Occipital lobe (tissue), 2 donors: ENCODE data around the gene TRMT61B. TPM values are rescaled to one million over a fixed set of nuclear protein-coding genes. Genes with fewer than 3 reads are reported as not detected.
A peak's percentile ranks its signal among the peaks of the same experiment; 100 is the strongest.

ENCODE experiments used
- DNase-seq: peaks from one replicate; lab custom pipeline; 2025; lab: John Stamatoyannopoulos, UW
- total RNA-seq: library from RNA; depleted of rRNA; stranded (reverse); fragments of >200 nt; gene quantifications from one replicate; pipeline ENCODE4 v1.2.3, GENCODE V29; 2014

Gene TRMT61B
- total RNA-seq, result 42.0 TPM

- peak; percentile 94 for DNase-seq
Observed at GRCh38 chr2:28870146-28870891, at the start of gene TRMT61B. Gene TRMT61B, minus strand, starts transcription at chr2:28870309. Its CDS starts 32 bp downstream, at chr2:28870277.

- no peak for DNase-seq
Observed at GRCh38 chr2:28915939-28916338, 45.8 kb upstream of the TRMT61B start.

DNA sequence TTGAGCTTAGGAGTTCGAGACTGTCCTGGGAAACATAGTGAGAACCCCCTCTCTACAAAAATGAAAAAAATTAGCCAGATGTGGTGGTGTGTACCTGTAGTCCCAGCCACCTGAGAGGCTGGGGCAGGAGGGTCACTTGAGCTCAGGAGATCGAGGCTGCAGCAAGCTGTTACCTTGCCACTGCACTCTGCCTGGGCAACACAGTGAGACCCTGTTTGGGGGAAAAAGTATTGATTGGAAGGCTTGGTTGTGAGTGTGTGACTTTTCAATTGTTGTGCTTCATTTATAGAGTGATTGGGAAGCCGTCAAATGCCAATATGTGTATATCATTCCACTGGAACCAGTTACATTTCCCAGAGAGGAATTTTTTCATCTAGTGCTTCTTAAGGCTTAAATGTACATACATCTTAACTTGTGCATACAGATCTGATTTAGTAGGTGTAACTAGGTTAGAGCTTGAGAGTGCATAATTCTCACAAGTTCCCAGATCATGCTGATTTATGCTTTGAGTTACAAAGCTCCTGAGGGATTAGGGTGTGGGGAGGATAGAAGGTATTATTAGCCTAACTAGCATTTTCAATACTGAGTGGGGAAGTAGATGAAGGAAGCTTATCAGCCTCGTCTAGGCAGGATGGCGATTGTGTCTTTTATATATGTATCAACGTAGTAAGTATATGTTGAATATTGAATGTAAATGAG, 39.7 kb upstream of the TRMT61B start:
- DNase-seq, result no peak

GRCh38 chr2:28908172-28908571, 38.1 kb upstream of the TRMT61B start:
- DNase-seq, result no peak

- no peak for DNase-seq
Observed at GRCh38 chr2:28906821-28907220, 36.7 kb upstream of the TRMT61B start.

GRCh38 chr2:28906376-28906775, 36.3 kb upstream of the TRMT61B start:
- DNase-seq, result no peak

GRCh38 chr2:28905533-28905932, 35.4 kb upstream of the TRMT61B start:
- DNase-seq, result no peak

DNA sequence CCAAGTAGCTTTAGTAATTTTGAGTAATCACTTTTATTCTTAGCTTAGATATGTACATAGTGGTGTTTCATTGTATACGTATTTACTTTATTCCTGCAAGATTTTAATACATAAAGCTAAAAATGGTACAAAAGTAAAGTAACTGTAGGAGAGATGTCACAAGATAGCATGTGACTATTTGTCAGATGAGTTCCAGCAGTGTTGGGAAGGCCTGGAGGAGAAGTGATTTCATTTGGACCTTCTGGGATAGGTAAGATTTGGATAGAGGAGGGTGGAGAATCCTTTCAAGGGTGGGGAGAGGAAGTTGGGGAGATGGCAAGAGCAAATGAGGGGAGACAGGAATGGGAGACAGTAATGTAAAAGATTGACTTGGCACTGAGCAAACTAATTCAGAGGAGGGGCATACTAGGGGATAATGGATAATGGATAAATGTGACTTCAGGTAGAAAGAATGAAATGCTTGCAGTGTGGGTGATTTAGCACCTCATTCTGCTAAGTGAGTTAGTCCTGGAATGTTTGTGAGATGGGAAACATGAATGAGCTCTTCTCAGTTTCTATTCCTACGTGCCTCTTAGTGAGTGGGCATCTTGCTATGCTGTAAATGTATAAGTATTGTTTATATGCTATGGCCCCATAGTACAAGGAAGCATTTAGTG, 34.8 kb upstream of the TRMT61B start:
- no peak for DNase-seq

DNA sequence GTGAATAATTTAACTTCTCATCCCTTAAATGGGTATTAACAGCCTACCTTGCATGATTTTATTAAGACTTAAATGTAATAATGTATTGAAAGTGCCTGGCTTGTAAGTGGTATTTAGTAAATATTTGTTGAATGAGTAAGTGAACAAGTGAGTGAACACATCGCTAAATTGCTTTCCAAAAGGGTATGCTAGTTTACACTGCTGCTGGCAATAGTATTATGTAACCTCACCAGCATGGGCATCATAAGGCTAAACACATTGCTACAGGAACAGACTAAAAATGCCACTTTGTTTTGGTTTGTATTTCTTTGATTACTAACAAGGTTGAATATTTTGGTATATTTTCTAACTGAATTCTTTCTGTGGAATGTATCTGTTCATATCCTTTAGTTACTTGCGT, 34.2 kb upstream of the TRMT61B start:
- no peak for DNase-seq

DNA sequence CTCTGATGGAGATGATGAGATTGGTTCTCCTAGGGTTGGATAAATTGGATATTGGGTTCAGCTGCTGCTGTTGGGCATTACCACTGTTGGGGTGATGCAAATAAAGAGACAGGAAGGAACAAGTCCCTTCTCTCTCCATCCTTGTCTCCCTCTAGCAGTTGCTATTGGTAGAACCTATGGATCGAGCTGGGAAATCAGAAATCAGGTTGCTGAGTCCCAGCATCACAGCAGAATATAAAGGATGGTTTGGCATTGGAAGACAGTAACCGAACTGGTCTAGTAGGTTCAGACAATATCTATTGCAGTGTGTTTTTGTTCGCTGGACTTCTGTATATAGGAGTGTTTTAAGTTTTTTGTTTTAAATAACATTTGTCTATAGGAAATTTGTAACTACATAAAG, 32.5 kb upstream of the TRMT61B start:
- DNase-seq, result no peak

GRCh38 chr2:28901841-28902240, 31.7 kb upstream of the TRMT61B start:
- no peak for DNase-seq

GRCh38 chr2:28901202-28901601, 31.1 kb upstream of the TRMT61B start:
- DNase-seq, result no peak

DNA sequence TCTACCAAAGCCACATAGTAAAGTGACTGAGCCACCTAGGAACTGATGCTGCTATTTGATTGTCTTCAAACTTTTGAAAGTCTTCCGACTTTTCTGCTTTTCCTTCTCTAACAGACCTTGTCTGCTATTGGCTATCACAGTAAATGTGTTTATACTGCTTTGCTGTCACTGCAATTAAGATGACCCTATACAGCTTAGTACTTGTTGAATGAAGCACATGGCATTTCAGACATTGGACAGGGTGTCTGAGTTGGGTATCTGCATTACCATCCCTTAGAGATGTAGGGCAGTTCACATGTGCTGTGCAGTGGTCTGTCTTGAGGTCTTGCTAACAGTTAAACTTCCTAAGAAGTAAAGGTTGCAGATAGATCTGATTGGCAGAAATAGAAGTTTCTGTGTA, 27.9 kb upstream of the TRMT61B start:
- no peak for DNase-seq

DNA sequence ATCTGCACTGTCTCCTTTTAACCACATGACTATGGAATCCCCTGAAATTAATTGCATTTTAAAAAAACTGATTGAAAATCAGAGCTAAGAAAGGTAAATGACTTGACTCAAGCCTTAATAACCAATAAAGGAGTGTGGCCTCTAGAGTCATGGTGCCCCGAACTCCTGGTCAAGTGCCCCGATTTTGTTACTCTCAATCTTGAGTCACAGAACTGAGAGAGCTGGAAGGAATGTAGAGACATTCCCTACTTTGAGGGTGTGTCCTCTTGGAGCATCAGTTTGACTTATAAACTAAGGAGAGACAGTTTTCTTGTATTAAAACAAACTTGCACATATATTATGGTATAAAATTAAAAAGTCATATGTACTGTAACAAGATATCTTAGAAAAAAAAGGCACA, 26.8 kb upstream of the TRMT61B start:
- DNase-seq, result no peak

DNA sequence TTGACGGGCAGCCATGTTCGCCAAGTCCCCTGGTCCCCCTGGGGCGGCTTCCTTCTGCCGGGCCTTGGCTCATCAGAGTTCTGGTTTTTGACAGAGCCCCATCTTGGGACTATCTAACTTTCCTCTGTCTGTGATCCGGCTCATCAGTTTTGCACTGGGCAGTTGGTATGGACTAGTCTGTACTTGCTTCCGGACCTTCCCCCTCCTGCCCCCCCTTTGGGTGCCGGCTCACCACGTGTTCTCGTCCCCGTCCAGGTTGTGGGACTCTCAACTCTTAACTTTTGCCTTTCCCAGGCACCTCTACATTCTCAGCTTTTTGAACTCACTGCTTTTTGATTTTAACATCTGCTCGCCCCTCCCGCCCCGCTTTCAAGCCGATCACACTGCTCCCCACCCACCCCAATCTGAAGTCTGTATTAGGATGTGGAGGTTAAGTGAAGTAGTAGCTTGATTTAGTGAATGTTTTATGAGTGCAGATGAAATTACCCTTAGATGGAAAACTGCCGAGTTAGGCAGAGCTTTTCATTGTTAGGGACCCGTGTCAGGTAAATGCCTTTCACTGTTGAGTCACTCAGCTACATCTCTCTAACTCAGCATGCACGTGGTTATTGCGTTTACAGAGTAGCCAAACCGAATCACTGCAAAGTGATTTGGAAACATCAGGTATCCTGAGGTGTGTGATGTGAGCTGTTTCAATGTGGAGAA, 25.2 kb upstream of the TRMT61B start:
- DNase-seq, result no peak

- DNase-seq, result peak; percentile 95
Observed at GRCh38 chr2:28894470-28895188, 24.5 kb upstream of the TRMT61B start, which contains the start of gene WDR43. Gene WDR43, plus strand, starts transcription at chr2:28894667. Its CDS starts 32 bp downstream, at chr2:28894699.

DNA sequence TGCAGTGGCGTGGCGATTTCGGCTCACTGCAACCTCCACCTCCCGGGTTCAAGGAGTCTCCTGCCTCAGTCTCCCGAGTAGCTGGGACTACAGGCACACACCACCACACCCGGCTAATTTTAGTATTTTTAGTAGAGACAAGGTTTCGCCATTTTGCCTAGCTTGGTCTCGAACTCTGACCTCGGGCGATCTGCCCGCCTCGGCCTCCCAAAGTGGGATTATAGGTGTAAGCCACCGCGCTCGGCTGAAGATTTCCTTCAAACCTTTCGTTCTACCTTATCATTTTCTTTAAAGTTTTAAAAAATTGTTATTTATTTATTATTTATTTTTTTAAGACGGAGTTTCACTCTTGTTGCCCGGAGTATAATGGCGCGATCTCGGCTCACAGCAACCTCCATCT, 23.4 kb upstream of the TRMT61B start:
- DNase-seq, result no peak

GRCh38 chr2:28880193-28880592, 10.1 kb upstream of the TRMT61B start:
- DNase-seq, result no peak

DNA sequence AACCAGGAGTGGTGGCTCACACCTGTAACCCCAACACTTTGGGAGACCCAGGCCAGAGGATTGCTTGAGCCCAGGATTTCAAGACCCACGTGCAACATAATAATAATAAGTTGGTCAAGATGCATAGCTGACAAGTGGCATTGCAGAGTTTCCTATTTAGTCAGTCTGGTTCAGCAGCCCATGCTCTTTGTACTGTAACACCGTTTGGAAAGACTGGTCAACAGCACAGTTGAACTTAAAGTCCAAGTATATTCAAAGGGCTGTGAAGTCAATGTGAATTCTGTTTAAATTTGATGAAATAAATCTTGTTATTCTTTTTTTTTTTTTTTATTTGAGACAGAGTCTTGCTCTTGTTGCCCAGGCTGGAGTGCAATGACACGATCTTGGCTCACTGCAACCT, 1.5 kb upstream of the TRMT61B start:
- no peak for DNase-seq

DNA sequence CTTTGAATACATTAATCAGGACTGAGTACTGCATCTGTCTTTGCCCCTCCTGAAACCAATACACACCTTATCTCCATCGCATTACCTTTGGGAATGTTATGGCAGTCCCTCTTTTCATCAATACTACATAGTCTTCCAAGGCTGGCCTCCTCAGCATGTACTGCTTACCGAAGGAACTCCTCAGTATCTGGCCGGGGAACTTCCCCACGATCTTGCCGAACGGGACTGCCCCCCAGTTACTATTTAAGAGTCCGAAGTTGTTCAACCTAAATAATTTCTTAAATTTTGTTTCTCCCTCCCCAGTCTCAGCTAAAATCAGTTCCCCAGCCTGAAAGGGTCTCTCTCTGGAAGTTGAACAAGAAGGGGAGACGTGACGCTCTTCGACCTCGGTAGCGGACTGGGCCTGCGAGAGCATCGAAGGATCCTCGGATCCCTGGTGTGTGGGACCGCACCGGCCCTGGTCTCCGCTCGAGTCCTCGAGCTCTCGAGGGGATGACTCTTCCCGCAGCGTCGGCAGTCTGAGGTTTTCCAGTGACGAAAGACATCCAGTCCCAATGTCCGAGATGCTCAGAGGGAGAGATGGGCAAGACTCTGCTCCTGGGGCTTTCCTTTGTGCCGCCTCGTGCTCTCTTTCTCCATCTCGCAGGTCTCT, 489 bp downstream of the TRMT61B start:
- DNase-seq, result no peak

DNA sequence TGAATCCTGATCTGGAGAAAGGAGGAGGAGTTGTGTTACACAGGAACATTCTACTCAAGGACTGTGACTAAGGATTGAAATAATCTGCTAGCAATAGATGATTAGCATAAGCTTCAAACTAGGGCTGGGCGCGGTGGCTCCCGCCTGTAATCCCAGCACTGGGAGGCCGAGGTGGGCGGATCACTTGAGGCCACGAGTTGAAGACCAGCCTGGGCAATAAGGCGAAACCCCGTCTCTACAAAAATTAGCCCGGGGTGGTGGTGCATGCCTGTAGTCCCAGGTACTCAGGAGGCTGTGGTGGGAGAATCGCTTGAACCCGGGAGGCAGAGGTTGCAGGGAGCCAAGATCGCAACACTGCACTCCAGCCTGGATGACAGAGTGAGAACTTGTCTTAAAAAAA, 1.5 kb downstream of the TRMT61B start:
- no peak for DNase-seq
